ENCODE measurements around the gene M6PR.

M6PR gene

GRCh38 chr12:8956772-8957171 is 7.3 kb upstream of the M6PR start:
- Histone ChIP-seq H3K9ac (no peak overlapping the region), H3K36me3 (peaks cover 22 to 43% (median 32%) of the 10 kb centered on the region in 11 experiments; a peak in 21 of 22 replicates), H3K27ac (no peak overlapping the region), H3K4me3 (no peak overlapping the region), H3K4me1 (peaks cover 0 to 16% (median under 1%) of the 10 kb centered on the region in 10 experiments; a peak in 7 of 20 replicates), H4K20me1 (no peaks in the 10 kb centered on the region), H3K4me2 (no peak overlapping the region), H3K9me3 (replicated peaks in 1 of 11) (peaks cover 36 to 52% (median 50%) of the 10 kb centered on the region in 11 experiments), H3K27me3 (no peaks in the 10 kb centered on the region)
- TF ChIP-seq Cebpa-rat (IDR thresholded peaks at IDR 0.05) = no peak

GRCh38 chr12:8956073-8956472 is 6.6 kb upstream of the M6PR start:
- Histone ChIP-seq H3K27ac (no peak overlapping the region), H3K4me2 (no peak overlapping the region), H3K9me3 (replicated peaks in 1 of 11) (peaks cover 36 to 54% (median 50%) of the 10 kb centered on the region in 11 experiments), H3K4me1 (peaks cover 3 to 23% (median 6%) of the 10 kb centered on the region in 10 experiments; a peak in 18 of 20 replicates), H3K27me3 (no peaks in the 10 kb centered on the region), H3K4me3 (no peak overlapping the region), H3K36me3 (peaks cover 22 to 43% (median 32%) of the 10 kb centered on the region in 11 experiments; a peak in 21 of 22 replicates), H3K9ac (no peak overlapping the region), H4K20me1 (no peaks in the 10 kb centered on the region)
- no peak for TF ChIP-seq Cebpa-rat (IDR thresholded peaks at IDR 0.05)

DNA sequence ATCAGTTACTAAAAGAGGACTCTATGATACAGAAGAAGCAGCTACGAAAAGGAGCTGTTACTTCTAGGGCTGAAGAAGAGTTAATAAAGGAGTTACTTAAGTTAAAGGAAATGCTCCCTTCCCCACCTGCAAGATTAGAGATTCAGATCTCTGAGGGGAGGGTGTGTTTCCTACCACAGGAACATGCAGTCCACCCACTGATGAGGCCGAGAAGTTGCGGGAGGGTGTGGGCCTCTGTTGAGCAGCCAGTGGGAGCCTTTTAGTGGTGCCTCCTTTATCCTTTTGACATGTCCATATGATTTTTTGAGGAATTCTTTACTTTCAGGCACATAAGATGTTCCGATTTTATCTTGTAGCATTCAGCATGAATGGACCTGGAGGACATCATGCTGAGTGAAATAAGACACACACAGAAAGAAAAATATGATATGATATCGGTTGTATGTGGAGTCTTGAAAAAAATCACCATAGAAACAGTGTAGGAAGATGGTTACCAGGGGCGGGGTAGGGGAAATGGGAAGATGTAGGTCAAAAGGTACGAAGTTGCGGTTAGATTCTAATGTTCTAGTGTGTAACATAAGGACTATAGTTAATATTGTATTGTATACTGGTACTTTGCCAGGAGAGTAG is 4.4 kb upstream of the M6PR start:
- H3K4me1 ChIP-seq = peaks cover 4 to 24% (median 10%) of the 10 kb centered on the region in 10 experiments; a peak in 18 of 20 replicates
- no peak overlapping the region for H3K4me3 ChIP-seq
- TF ChIP-seq Cebpa-rat (IDR thresholded peaks at IDR 0.05) = no peak
- H3K9me3 ChIP-seq (replicated peaks in 1 of 11) = peaks cover 36 to 54% (median 50%) of the 10 kb centered on the region in 11 experiments
- H3K4me2 ChIP-seq = no peak overlapping the region
- H3K27ac ChIP-seq = no peak overlapping the region
- H3K9ac ChIP-seq = no peak overlapping the region
- H4K20me1 ChIP-seq = peaks cover 0 to under 1% (median 0%) of the 10 kb centered on the region in 11 experiments; a peak in 2 of 22 replicates
- H3K36me3 ChIP-seq = peaks cover 22 to 43% (median 32%) of the 10 kb centered on the region in 11 experiments; a peak in 21 of 22 replicates
- no peaks in the 10 kb centered on the region for H3K27me3 ChIP-seq

- Histone ChIP-seq H3K27ac (no peak overlapping the region; a peak in 1 of 22 replicates), H3K4me3 (0 out of 20 replicates have a peak overlapping the region, but pooled peaks of 1 of the 10 experiments have one; percentile 92), H3K27me3 (no peaks in the 10 kb centered on the region), H3K9ac (peak overlapping the region in 1 of 11 experiments; percentile 94; a peak in 1 of 22 replicates), H3K4me2 (peak overlapping the region in 7 of 11 experiments; percentile 71 to 91 (median 83); a peak in 9 of 22 replicates), H3K4me1 (peaks cover 20 to 29% (median 27%) of the 10 kb centered on the region in 10 experiments), H3K9me3 (replicated peaks in 1 of 11) (peaks cover 36 to 51% (median 49%) of the 10 kb centered on the region in 11 experiments), H4K20me1 (peaks cover 17 to 22% (median 18%) of the 10 kb centered on the region in 11 experiments; a peak in 21 of 22 replicates), H3K36me3 (peaks cover 30 to 49% (median 40%) of the 10 kb centered on the region in 11 experiments)
- TF ChIP-seq Cebpa-rat (IDR thresholded peaks at IDR 0.05) = no peak
Observed at GRCh38 chr12:8951744-8952143, 2.3 kb upstream of the M6PR start.

- Histone ChIP-seq H3K27me3 (no peaks in the 10 kb centered on the region), H3K4me1 (peaks cover 23 to 34% (median 31%) of the 10 kb centered on the region in 10 experiments), H3K9ac (peak overlapping the region; percentile 85 to 97 (median 93)), H3K4me3 (peak overlapping the region; percentile 76 to 95 (median 86)), H3K4me2 (peak overlapping the region; percentile 71 to 91 (median 83)), H3K9me3 (replicated peaks in 1 of 11) (peaks cover 29 to 43% (median 40%) of the 10 kb centered on the region in 11 experiments), H4K20me1 (peaks cover 25 to 30% (median 26%) of the 10 kb centered on the region in 11 experiments; a peak in 21 of 22 replicates), H3K27ac (peak overlapping the region; percentile 85 to 97 (median 92); a peak in 20 of 22 replicates), H3K36me3 (peaks cover 35 to 49% (median 44%) of the 10 kb centered on the region in 11 experiments)
- TF ChIP-seq Cebpa-rat (IDR thresholded peaks at IDR 0.05) = no peak
Observed at GRCh38 chr12:8950702-8951478, 1.4 kb upstream of the M6PR start.

- Histone ChIP-seq H3K9me3 (replicated peaks in 1 of 11) (peaks cover 22 to 35% (median 33%) of the 10 kb centered on the region in 11 experiments), H3K9ac (peak overlapping the region; percentile 85 to 97 (median 93)), H3K4me3 (peak overlapping the region; percentile 76 to 95 (median 86)), H3K36me3 (peaks cover 35 to 49% (median 44%) of the 10 kb centered on the region in 11 experiments), H3K4me2 (peak overlapping the region; percentile 71 to 91 (median 83)), H3K27ac (peak overlapping the region; percentile 85 to 97 (median 92); a peak in 21 of 22 replicates), H4K20me1 (peaks cover 25 to 36% (median 34%) of the 10 kb centered on the region in 11 experiments; a peak in 21 of 22 replicates), H3K4me1 (peaks cover 23 to 37% (median 31%) of the 10 kb centered on the region in 10 experiments), H3K27me3 (no peaks in the 10 kb centered on the region)
- no peak for TF ChIP-seq Cebpa-rat (IDR thresholded peaks at IDR 0.05)
Observed at GRCh38 chr12:8950221-8950527, 729 bp upstream of the M6PR start.

GRCh38 chr12:8948701-8949341 is 624 bp downstream of the M6PR start:
- Histone ChIP-seq H3K9ac (peak overlapping the region; percentile 85 to 97 (median 93)), H3K4me2 (peak overlapping the region; percentile 71 to 96 (median 83)), H3K27me3 (no peaks in the 10 kb centered on the region), H3K4me1 (peaks cover 23 to 47% (median 31%) of the 10 kb centered on the region in 10 experiments), H3K4me3 (peak overlapping the region; percentile 76 to 95 (median 86)), H3K9me3 (replicated peaks in 1 of 11) (peaks cover 12 to 22% (median 20%) of the 10 kb centered on the region in 11 experiments), H4K20me1 (peaks cover 25 to 50% (median 47%) of the 10 kb centered on the region in 11 experiments; a peak in 21 of 22 replicates), H3K27ac (peak overlapping the region; percentile 85 to 97 (median 92)), H3K36me3 (peaks cover 41 to 53% (median 47%) of the 10 kb centered on the region in 11 experiments)
- no peak for TF ChIP-seq Cebpa-rat (IDR thresholded peaks at IDR 0.05)

DNA sequence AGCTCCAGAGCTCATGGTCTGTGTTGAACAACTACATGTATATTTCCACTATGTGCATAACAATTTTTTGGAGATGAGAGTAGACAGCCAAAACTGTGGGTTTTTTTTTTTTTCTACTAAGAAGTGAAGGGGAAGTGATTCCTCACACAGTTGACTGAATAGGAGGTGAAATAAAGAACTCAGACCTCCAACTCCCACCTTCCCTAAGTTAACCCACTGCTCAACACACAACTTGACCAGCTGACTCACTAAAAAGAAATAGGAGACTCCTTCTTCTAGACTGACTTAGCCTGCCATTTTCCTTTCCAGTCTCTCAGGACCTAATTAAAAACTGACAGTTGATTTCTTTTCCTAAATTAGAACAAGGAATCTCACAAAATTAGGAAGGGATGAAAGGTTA is 1.7 kb downstream of the M6PR start:
- Histone ChIP-seq H3K9ac (peak overlapping the region in 8 of 11 experiments; percentile 91 to 97 (median 94); a peak in 13 of 22 replicates), H3K4me1 (peaks cover 23 to 51% (median 31%) of the 10 kb centered on the region in 10 experiments), H3K4me3 (peak overlapping the region; percentile 76 to 95 (median 86); a peak in 19 of 20 replicates), H3K27me3 (no peaks in the 10 kb centered on the region), H3K36me3 (peaks cover 42 to 53% (median 49%) of the 10 kb centered on the region in 11 experiments), H3K4me2 (peak overlapping the region; percentile 71 to 96 (median 83)), H3K9me3 (replicated peaks in 1 of 11) (peaks cover 1 to 11% (median 9%) of the 10 kb centered on the region in 11 experiments; a peak in 20 of 22 replicates), H3K27ac (peak overlapping the region in 6 of 11 experiments; percentile 92 to 97 (median 95); a peak in 9 of 22 replicates), H4K20me1 (peaks cover 25 to 59% (median 58%) of the 10 kb centered on the region in 11 experiments; a peak in 21 of 22 replicates)
- no peak for TF ChIP-seq Cebpa-rat (IDR thresholded peaks at IDR 0.05)
